ENCODE measurements around the gene HELT. TPM values are rescaled to one million over a fixed set of nuclear protein-coding genes. Genes with fewer than 3 reads are reported as not detected.

Gene HELT
- total and polyA plus RNA-seq, 10 of the 15 experiments (the other 5 are each of a cell fraction or from before 2014, with no cell fraction given), result not detected

GRCh38 chr4:185062606-185063005, 44.3 kb downstream of the HELT start:
- ChIA-PET POLR2A (no interaction called here), RAD21 (ENCODE audit: unreplicated experiment) (no interaction called here), CTCF (interaction anchor here (0.6 to 1.5 kb wide), 5 partner anchors 23 to 953 kb away, joined by 3 to 4 read pairs (median 3); no protein-coding TSS in a partner anchor), SMC1A (ENCODE audit: uncharacterized antibody, unreplicated experiment) (no interaction called here)
- in situ Hi-C loops (cut with MboI), result no loop called here
- no peaks in the 10 kb centered on the region for H4K20me1 ChIP-seq (ENCODE audit: control insufficient read depth, insufficient read depth)
- H3K27ac ChIP-seq (ENCODE audit: control insufficient read depth, insufficient read depth), result no peak overlapping the region
- H3K9ac ChIP-seq (ENCODE audit: control insufficient read depth, insufficient read depth, low read length), result no peak overlapping the region
- no peaks in the 10 kb centered on the region for H3K9me3 ChIP-seq (replicated peaks; ENCODE audit: control insufficient read depth, insufficient read depth, low read length)
- H3K27me3 ChIP-seq (replicated peaks in 1 of 2; ENCODE audit: control insufficient read depth in 2 of 2, insufficient read depth in 2 of 2, low read length in 1 of 2), result peaks cover 0 to 4% of the 10 kb centered on the region in 2 experiments; a peak in 3 of 4 replicates
- no peak for DNase-seq (ENCODE audit: low read depth, low spot score)
- H2AFZ ChIP-seq (ENCODE audit: control insufficient read depth, low read depth, low read length), result no peak overlapping the region
- no peaks in the 10 kb centered on the region for H3K79me2 ChIP-seq (ENCODE audit: control insufficient read depth, insufficient read depth, low read length)
- intact Hi-C loops (cut with micrococcal nuclease; ENCODE audit: unreplicated experiment), result no loop called here
- no TSS peak for BruUV-seq (replicated peaks)
- no peak overlapping the region for H3K4me3 ChIP-seq
- no peak for FAIRE-seq
- no peak for TF ChIP-seq EGR1 (IDR thresholded peaks at IDR 0.05; ENCODE audit: borderline replicate concordance in 1 of 2, low read depth in 2 of 2, low read length in 2 of 2)
- TF ChIP-seq CEBPB (IDR thresholded peaks at IDR 0.05; ENCODE audit: borderline replicate concordance in 1 of 2, low read depth in 2 of 2, low read length in 2 of 2), result no peak
- TF ChIP-seq CBFB (IDR thresholded peaks at IDR 0.05; ENCODE audit: low read depth), result no peak
- TF ChIP-seq SIX5 (IDR thresholded peaks at IDR 0.05; ENCODE audit: low read depth, low read length, severe bottlenecking), result peak; percentile 21
- H3K36me3 ChIP-seq (ENCODE audit: control insufficient read depth in 2 of 2, insufficient read depth in 2 of 2, low read length in 1 of 2), result no peaks in the 10 kb centered on the region
- no peaks in the 10 kb centered on the region for H3K4me1 ChIP-seq (ENCODE audit: control insufficient read depth, insufficient read depth, low read length)
- ATAC-seq, result no peak
- WGBS (ENCODE audit: insufficient coverage, insufficient replicate concordance, low lambda C conversion rate, missing lambda C conversion rate), result 70% methylated on average over 12 of the region's 12 CpGs
- no peak overlapping the region for H3K4me2 ChIP-seq (ENCODE audit: control insufficient read depth, insufficient read depth)

- FAIRE-seq, result no peak
- H3K4me3 ChIP-seq, result no peak overlapping the region
- DNase-seq (ENCODE audit: low read depth, low spot score), result no peak
- H3K79me2 ChIP-seq (ENCODE audit: control insufficient read depth, insufficient read depth, low read length), result no peaks in the 10 kb centered on the region
- SMC1A ChIA-PET (ENCODE audit: uncharacterized antibody, unreplicated experiment), result no interaction called here
- no peak overlapping the region for H3K4me2 ChIP-seq (ENCODE audit: control insufficient read depth, insufficient read depth)
- no peaks in the 10 kb centered on the region for H3K4me1 ChIP-seq (ENCODE audit: control insufficient read depth, insufficient read depth, low read length)
- H2AFZ ChIP-seq (ENCODE audit: control insufficient read depth, low read depth, low read length), result no peak overlapping the region
- no peaks in the 10 kb centered on the region for H3K9me3 ChIP-seq (replicated peaks; ENCODE audit: control insufficient read depth, insufficient read depth, low read length)
- in situ Hi-C loops (cut with MboI), result no loop called here
- BruUV-seq (replicated peaks), result no TSS peak
- no peaks in the 10 kb centered on the region for H3K36me3 ChIP-seq (ENCODE audit: control insufficient read depth in 2 of 2, insufficient read depth in 2 of 2, low read length in 1 of 2)
- H4K20me1 ChIP-seq (ENCODE audit: control insufficient read depth, insufficient read depth), result no peaks in the 10 kb centered on the region
- H3K27me3 ChIP-seq (replicated peaks in 1 of 2; ENCODE audit: control insufficient read depth in 2 of 2, insufficient read depth in 2 of 2, low read length in 1 of 2), result no peaks in the 10 kb centered on the region; a peak in 1 of 4 replicates
- POLR2A ChIA-PET, result no interaction called here
- RAD21 ChIA-PET (ENCODE audit: unreplicated experiment), result no interaction called here
- 49% methylated on average over 5 of the region's 5 CpGs for WGBS (ENCODE audit: insufficient coverage, insufficient replicate concordance, low lambda C conversion rate, missing lambda C conversion rate)
- H3K9ac ChIP-seq (ENCODE audit: control insufficient read depth, insufficient read depth, low read length), result no peak overlapping the region
- no peak overlapping the region for H3K27ac ChIP-seq (ENCODE audit: control insufficient read depth, insufficient read depth)
- no peak for ATAC-seq
- CTCF ChIA-PET, result no interaction called here
- intact Hi-C loops (cut with micrococcal nuclease; ENCODE audit: unreplicated experiment), result no loop called here
- TF ChIP-seq SMC3 (IDR thresholded peaks at IDR 0.05; ENCODE audit: borderline replicate concordance, low read length) (no peak), LARP7 (IDR thresholded peaks at IDR 0.05) (no peak), PKNOX1 (IDR thresholded peaks at IDR 0.05) (no peak), ZNF274 (IDR thresholded peaks at IDR 0.05; ENCODE audit: insufficient read depth, insufficient read length) (no peak), HCFC1 (IDR thresholded peaks at IDR 0.05; ENCODE audit: low read length) (no peak), ELK1 (IDR thresholded peaks at IDR 0.05; ENCODE audit: low read depth, low read length) (no peak), TAF1 (IDR thresholded peaks at IDR 0.05; ENCODE audit: borderline replicate concordance, low read depth, low read length) (no peak), ZNF384 (IDR thresholded peaks at IDR 0.05; ENCODE audit: borderline replicate concordance, low read depth, low read length) (no peak), CEBPZ (IDR thresholded peaks at IDR 0.05; ENCODE audit: low read depth, low read length) (no peak)
These were observed 47.9 kb downstream of the HELT start for GRCh38 chr4:185066179-185066578.

Measured in GM12878 (cell line).